IPS DF 4.7 (cell line): ENCODE measurements around the gene TP53RK.

Experiments used
- DNase-seq: peaks from one replicate; pipeline ENCODE4 v3.0.0-alpha.2; 2013; ENCODE audit warnings: low spot score; ENCODE audit errors: extremely low read depth

Gene TP53RK

GRCh38 chr20:46689082-46689753, at the start of gene TP53RK:
Gene TP53RK (minus strand): TSS chr20:46689444. CDS start chr20:46689414, 30 bp downstream.
- peak; percentile 95 for DNase-seq

- no peak for DNase-seq
Measured at GRCh38 chr20:46735436-46735835, 46.2 kb upstream of the TP53RK start.

- DNase-seq = no peak
Measured at GRCh38 chr20:46731770-46732169, 42.5 kb upstream of the TP53RK start.

DNA sequence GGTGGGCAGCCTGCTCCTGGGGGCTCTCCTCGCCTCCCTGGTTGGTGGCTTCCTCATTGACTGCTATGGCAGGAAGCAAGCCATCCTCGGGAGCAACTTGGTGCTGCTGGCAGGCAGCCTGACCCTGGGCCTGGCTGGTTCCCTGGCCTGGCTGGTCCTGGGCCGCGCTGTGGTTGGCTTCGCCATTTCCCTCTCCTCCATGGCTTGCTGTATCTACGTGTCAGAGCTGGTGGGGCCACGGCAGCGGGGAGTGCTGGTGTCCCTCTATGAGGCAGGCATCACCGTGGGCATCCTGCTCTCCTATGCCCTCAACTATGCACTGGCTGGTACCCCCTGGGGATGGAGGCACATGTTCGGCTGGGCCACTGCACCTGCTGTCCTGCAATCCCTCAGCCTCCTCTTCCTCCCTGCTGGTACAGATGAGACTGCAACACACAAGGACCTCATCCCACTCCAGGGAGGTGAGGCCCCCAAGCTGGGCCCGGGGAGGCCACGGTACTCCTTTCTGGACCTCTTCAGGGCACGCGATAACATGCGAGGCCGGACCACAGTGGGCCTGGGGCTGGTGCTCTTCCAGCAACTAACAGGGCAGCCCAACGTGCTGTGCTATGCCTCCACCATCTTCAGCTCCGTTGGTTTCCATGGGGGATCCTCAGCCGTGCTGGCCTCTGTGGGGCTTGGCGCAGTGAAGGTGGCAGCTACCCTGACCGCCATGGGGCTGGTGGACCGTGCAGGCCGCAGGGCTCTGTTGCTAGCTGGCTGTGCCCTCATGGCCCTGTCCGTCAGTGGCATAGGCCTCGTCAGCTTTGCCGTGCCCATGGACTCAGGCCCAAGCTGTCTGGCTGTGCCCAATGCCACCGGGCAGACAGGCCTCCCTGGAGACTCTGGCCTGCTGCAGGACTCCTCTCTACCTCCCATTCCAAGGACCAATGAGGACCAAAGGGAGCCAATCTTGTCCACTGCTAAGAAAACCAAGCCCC, 36.2 kb upstream of the TP53RK start:
- DNase-seq = no peak

- DNase-seq = no peak
Measured at GRCh38 chr20:46724343-46724959, 35.2 kb upstream of the TP53RK start.

DNA sequence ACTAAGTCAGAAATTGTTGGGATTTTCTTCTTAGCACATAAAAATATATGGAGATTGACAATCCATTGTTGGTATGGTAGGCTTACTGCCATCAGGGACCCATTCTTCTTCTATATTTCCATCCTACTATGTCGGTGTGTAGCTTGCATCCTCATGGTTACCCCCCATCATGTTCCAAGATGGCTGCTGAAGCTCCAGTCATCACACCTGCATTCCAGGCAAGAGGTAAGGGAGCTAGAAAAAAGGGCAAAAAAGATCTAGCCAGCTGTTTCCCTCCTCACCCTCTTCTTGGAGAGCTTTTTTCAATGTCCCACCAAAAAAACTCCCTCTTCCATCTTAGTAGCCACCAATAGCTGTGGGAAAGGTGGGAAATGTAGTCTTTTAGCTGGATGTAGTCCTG, 33.8 kb upstream of the TP53RK start:
- no peak for DNase-seq

DNA sequence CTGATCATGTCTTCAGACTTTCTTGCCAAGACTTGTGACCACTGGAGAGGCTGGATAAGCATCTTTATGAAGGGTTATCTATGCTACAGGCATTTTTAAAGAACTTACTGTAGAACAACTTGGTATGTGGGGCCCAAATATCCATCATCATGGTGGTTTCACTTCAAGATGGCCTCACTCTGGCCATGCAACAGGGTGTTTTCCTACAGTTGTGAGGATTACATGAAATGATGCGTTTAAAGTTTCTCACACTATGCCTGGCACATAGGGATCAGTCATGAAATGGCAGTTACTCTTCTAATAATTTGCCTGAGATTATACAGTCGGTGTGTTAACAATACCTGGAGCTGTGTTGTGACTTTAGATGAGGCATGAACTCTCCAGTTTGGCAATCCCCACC, 33.2 kb upstream of the TP53RK start:
- no peak for DNase-seq

- DNase-seq = no peak
Measured at GRCh38 chr20:46721476-46721875, 32.2 kb upstream of the TP53RK start.

- no peak for DNase-seq
Measured at GRCh38 chr20:46720776-46721425, 31.7 kb upstream of the TP53RK start.

- no peak for DNase-seq
Measured at GRCh38 chr20:46720019-46720418, 30.8 kb upstream of the TP53RK start.

DNA sequence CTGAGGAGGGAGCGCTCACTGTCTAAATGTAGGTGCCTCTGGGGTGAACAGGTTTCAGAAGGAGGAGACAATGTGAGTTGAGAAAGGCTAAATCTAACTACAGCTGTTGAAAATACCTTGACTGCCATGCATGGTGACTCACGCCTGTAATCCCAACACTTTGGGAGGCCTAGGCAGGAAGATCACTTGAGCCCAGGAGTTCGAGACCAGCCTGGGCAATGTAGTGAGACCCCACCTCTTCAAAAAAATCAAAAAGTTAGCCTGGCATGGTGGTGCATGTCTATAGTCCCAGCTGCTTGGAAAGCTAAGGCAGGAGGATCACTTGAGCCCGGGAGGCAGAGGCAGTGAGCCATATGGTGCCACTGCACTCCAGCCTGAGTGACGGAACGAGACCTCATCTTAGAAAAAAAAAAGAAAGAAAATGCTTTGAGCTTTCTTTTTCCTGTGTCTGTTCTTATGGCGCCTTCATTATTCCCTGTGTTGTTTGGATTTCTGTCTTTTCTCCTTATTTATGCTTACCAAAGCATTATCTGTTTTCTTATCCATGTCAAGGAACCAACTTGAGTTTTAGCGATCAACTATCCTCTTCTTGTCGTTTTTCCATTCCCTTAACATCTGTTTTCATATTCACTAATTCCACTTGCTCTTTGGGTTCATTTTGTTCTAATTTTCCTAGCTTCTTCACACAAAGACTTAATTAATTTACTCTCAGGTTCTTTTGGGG, 28.7 kb upstream of the TP53RK start:
- no peak for DNase-seq

DNA sequence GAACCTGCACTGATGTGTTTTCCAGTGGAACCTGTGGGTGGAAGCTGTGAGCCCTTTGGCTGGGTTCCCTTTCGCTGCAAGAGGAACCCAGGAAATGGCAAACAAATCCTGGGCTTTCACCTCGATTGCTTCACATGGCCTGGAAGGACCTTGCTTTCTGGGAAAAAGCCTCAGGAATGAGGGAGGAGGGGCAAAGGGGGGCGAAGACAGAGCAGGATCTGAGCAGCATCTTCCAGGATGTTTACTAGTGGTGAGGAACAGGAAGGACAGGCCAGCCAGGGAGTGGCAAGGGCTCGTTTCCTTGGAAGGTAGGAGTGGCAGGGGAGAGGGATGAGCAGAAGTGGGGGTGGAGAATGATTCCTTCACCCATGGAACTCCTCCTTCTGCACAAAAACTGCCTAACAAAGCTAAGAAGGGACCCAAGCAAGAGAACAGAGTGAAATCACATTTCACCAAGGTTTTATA, 26.1 kb upstream of the TP53RK start:
- no peak for DNase-seq

- DNase-seq = no peak
Measured at GRCh38 chr20:46713957-46714834, 25.0 kb upstream of the TP53RK start.

DNA sequence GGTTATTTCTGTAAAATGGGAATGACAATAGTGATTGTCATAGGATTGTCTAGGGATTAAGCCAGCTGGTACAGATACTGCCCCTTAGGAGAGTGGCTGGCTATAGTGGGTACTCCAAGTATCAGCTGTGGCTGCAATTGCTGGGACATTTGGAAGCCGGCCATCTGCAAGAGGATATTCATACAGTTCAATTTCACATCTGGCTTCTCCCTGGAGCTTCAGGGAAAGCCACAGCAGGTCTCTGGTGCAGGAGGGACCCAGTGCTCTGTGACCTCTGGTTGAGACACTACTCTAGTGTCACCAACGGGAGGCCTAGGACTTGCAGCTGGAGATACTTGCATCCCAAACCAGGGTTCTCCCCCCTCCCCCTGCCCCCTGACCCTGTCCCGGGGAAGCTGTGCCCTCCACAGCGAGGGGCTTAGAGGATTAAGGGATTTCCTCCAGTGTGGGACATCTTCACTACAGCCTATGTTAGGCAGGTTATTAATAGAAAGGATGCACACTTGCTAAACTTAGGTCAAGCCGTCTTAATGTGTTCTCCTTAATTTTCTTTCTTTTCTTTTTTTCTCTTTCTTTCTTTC, 22.9 kb upstream of the TP53RK start:
- DNase-seq = no peak

GRCh38 chr20:46710153-46710913, 21.1 kb upstream of the TP53RK start:
- no peak for DNase-seq

DNA sequence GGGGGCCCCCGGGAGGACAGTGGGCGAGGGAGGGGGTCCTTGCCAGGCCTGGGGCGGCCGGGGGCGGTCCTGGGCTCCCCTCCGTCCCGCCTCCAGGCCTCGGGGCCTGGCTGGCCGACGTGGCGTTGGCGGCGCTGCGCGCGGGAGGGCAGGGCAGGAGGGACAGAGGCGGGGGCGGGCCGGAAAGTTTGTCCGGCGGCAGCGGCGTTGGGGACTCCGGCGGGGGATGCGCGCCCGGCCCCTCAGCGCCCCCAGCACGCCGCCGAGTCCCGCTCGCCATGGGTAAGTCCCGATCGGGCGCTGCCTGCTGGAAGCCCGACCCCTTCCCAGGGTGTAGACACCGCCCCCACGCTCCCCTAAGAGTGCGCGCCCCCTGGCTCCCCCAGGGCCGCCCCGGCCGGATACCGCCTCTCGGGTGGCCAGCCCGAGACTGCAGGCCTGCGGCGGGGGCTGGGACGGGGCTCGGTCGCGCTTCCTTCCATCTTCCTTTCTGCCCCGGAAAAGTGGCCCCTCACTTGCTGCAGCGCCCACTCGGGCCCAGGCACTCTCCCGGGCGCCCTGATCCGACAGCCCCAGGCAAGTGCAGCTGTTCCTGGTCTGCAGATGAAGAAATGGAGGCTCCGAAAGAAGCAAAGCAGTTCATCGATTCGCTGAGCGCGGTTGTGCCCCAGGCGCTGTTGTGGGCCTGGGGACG, 20.4 kb upstream of the TP53RK start, which contains the start of gene SLC2A10:
Gene SLC2A10, plus strand, starts transcription at position 191 of the 694 bp plus-strand sequence. Its CDS starts 88 bp downstream, at position 279.
- no peak for DNase-seq

DNA sequence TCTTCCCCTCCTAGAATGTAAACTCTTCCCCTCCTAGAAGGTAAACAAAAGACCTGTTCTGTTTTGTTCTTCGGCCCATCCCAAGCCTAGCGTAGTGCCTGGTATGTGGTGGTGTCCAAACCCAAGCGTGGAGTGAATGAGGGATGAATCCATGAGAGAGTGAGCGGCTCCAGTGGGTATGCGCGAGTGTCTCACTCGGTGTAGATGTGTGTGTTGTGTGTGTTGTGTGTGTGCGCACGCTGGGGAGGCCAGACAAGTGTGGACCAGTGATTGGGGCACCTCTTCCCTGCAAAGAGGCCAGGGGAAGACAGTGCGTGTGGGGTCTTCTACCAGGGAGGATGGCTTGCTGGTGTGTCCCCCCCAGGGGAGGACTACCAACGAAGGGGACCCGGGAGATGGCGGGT, 19.8 kb upstream of the TP53RK start:
- no peak for DNase-seq
